Breast epithelium (tissue), 3 donors: Measurements from ENCODE around the gene CHST8.

Experiments used
- CTCF ChIP-seq, 3 donors: fragments of 450-650 bp; IDR thresholded peaks; one replicate each; pipeline ENCODE4 v1.5.1; 2016 to 2017; ENCODE audit warnings: antibody characterized with exemption in 3 of 3, mild to moderate bottlenecking in 3 of 3, moderate library complexity in 3 of 3
- POLR2A ChIP-seq: fragments of 450-650 bp; IDR thresholded peaks from one replicate; pipeline ENCODE4 v1.6.1; 2016; ENCODE audit warnings: antibody characterized with exemption, mild to moderate bottlenecking, moderate library complexity

- TF ChIP-seq POLR2A (no peak), CTCF (IDR thresholded peaks at IDR 0.05) (no peak)
Observed at GRCh38 chr19:33628921-33629825, 7.4 kb downstream of the CHST8 start.
